GM21423 (cell line): Measurements from ENCODE around the gene SLC2A14.

Experiments
- ATAC-seq: cut with Tn5 transposase; IDR thresholded peaks from one replicate; pipeline ENCODE4 v1.9.1; 2021; ENCODE audit warnings: mild to moderate bottlenecking, moderate library complexity; ENCODE audit not compliant: unreplicated experiment

SLC2A14 gene

DNA sequence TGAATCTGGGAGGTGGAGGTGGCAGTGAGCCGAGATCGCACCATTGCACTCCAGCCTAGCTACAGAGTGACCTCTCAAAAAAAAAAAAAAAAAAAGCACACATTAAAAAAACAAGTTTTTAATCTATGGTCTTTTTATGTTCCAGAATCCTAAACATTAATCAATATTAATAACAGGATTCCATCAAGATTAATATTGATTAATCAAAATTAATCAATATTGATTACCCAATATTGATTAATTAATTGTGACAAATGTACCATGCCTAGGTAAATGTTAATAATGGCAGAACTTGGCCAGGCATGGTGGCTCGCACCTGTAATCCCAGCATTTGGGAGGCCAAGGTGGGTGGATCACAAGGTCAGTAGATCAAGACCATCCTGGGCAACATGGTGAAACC lies 91.4 kb downstream of the SLC2A14 start:
- no peak for ATAC-seq

GRCh38 chr12:7769999-7770398 lies 102.7 kb downstream of the SLC2A14 start:
- no peak for ATAC-seq
